HepG2 (cell line): ENCODE measurements around the gene SEH1L. TPM values are rescaled to one million over a fixed set of nuclear protein-coding genes. Genes with fewer than 3 reads are reported as not detected.

Experiments
- ATAC-seq: fragments of 200-7000 bp; cut with Tn5 transposase; 3 replicates; pipeline ENCODE4 v1.9.1; 2020; ENCODE audit warnings: mild to moderate bottlenecking, moderate library complexity
- BruUV-seq: library from RNA; stranded (reverse); fragments of 400-500 nt; replicated peaks from 2 replicates; lab custom pipeline; 2021; lab: Mats Ljungman, UMichigan
- CTCF ChIA-PET: fragments of 300-600 bp; formaldehyde crosslinking; extraction: SDS; loops from one replicate; lab custom pipeline; 2021; ENCODE audit warnings: low total read pairs, inconsistent platforms, low intra/inter-chr PET ratio; lab: Yijun Ruan, JAX
- POLR2A ChIA-PET: fragments of 350-600 bp; sonication (Branson Sonifier 250); formaldehyde crosslinking; loops from one replicate; lab custom pipeline; 2020; ENCODE audit warnings: antibody characterized with exemption, inconsistent platforms; lab: Yijun Ruan, JAX
- DNase-seq: peaks from one replicate; pipeline ENCODE4 v3.0.0-alpha.2; 2015; ENCODE audit warnings: low spot score
- FAIRE-seq: peaks from 3 replicates; lab custom pipeline; 2011; peaks lifted over from hg19 to GRCh38; lab: Jason Lieb, UNC
- H2AFZ ChIP-seq: one replicate; pipeline ENCODE4 v1.6.1; 2011; ENCODE audit warnings: low read length, inconsistent platforms
- H3K27ac ChIP-seq: fragments of 300-600 bp; 3 replicates; pipeline ENCODE4 v1.8.0; 2011; ENCODE audit warnings: mixed run types, mild to moderate bottlenecking, mixed read lengths, low read length, inconsistent platforms; ENCODE audit not compliant: insufficient read depth; ENCODE audit errors: extremely low read length
- H3K27me3 ChIP-seq, 2 experiments: fragments of 200-600 bp in 1 of 2; 2 replicates in 1 of 2; 3 replicates in 1 of 2; pipeline versions ENCODE4 v1.6.0 to v1.8.0; 2011; ENCODE audit warnings: low read length in 2 of 2, mild to moderate bottlenecking in 2 of 2, moderate library complexity in 2 of 2, inconsistent platforms in 1 of 2; ENCODE audit not compliant: insufficient read depth in 2 of 2, control insufficient read depth in 1 of 2
- H3K36me3 ChIP-seq, 2 experiments: fragments of 200-600 bp in 1 of 2; replicated peaks in 1 of 2; 2 replicates in 1 of 2; 3 replicates in 1 of 2; pipeline versions ENCODE4 v1.5.1 to v1.8.0; 2011; ENCODE audit warnings: low read length in 2 of 2, inconsistent platforms in 1 of 2; ENCODE audit not compliant: insufficient read depth in 2 of 2, control insufficient read depth in 1 of 2
- H3K4me1 ChIP-seq: 2 replicates; pipeline ENCODE4 v1.5.1; 2012; ENCODE audit warnings: low read length, inconsistent platforms; ENCODE audit not compliant: insufficient read depth
- H3K4me2 ChIP-seq: 2 replicates; pipeline ENCODE4 v1.6.0; 2011; ENCODE audit warnings: low read depth, low read length, inconsistent platforms
- H3K4me3 ChIP-seq, 3 experiments: fragments of 200-600 bp in 1 of 3; sonication (generic), shearing (Covaris generic) in 1 of 3; replicated peaks in 1 of 3; 2 replicates each; pipeline ENCODE4 v1.5.1; 2011 to 2016; ENCODE audit warnings: low read length in 3 of 3, inconsistent platforms in 2 of 3, low read depth in 2 of 3, mild to moderate bottlenecking in 2 of 3, control low read depth in 1 of 3, mixed read lengths in 1 of 3; ENCODE audit not compliant: insufficient read depth in 1 of 3
- H3K79me2 ChIP-seq: one replicate; pipeline ENCODE4 v1.6.1; 2011; ENCODE audit warnings: low read length, inconsistent platforms; ENCODE audit not compliant: insufficient read depth
- H3K9ac ChIP-seq: 2 replicates; pipeline ENCODE4 v1.6.0; 2011; ENCODE audit warnings: mild to moderate bottlenecking, low read depth, low read length, inconsistent platforms; ENCODE audit not compliant: insufficient read depth
- H3K9me3 ChIP-seq: 2 replicates; pipeline ENCODE4 v1.5.1; 2012; ENCODE audit warnings: mild to moderate bottlenecking, low read length
- H4K20me1 ChIP-seq: 2 replicates; pipeline ENCODE4 v1.6.0; 2011; ENCODE audit warnings: inconsistent platforms, mild to moderate bottlenecking, low read length, moderate library complexity; ENCODE audit not compliant: insufficient read depth
- AHR ChIP-seq: IDR thresholded peaks from 2 replicates; pipeline ENCODE4 v1.6.1; 2018; ENCODE audit warnings: missing genetic modification reagents, missing compliant biosample characterization
- ASH2L ChIP-seq: fragments of 300-600, 200-600 bp; sonication (generic); IDR thresholded peaks from 2 replicates; pipeline ENCODE4 v1.7.0; 2017; ENCODE audit warnings: low read depth, mild to moderate bottlenecking, moderate library complexity, mixed read lengths, low read length; ENCODE audit not compliant: insufficient read length
- CREM ChIP-seq, 2 experiments: sonication (generic) in 1 of 2; formaldehyde crosslinking in 1 of 2; IDR thresholded peaks; 2 replicates each; pipeline versions ENCODE4 v1.4.0 to v1.6.1; 2016 to 2020; ENCODE audit warnings: antibody characterized with exemption in 1 of 2, mild to moderate bottlenecking in 1 of 2, missing genetic modification reagents in 1 of 2
- GZF1 ChIP-seq: sonication (generic); formaldehyde crosslinking; IDR thresholded peaks from 2 replicates; pipeline ENCODE4 v1.5.1; 2020; ENCODE audit warnings: mild to moderate bottlenecking, missing genetic modification reagents
- KLF16 ChIP-seq, 2 experiments: sonication (generic) in 1 of 2; formaldehyde crosslinking in 1 of 2; IDR thresholded peaks; 2 replicates each; pipeline versions ENCODE4 v1.6.1 to v1.8.0; 2016 to 2023; ENCODE audit warnings: missing genetic modification reagents in 2 of 2, missing compliant biosample characterization in 1 of 2
- TBP ChIP-seq: sonication (generic); formaldehyde crosslinking; IDR thresholded peaks from 2 replicates; pipeline ENCODE4 v1.5.0; 2020; ENCODE audit warnings: missing genetic modification reagents
- ZNF614 ChIP-seq: IDR thresholded peaks from 2 replicates; pipeline ENCODE4 v1.6.1; 2018; ENCODE audit warnings: missing biosample characterization, missing genetic modification reagents, inconsistent platforms, borderline replicate concordance
- ZNF747 ChIP-seq: sonication (generic); formaldehyde crosslinking; IDR thresholded peaks from 2 replicates; pipeline ENCODE4 v1.8.1; 2023; ENCODE audit warnings: missing genetic modification reagents, mild to moderate bottlenecking, borderline replicate concordance
- WGBS: methylation state at CpG from one replicate; pipeline ENCODE4 v1.1.6; 2017; ENCODE audit warnings: low lambda C conversion rate; 5-methylcytosine and 5-hydroxymethylcytosine counted together
- in situ Hi-C: cut with HindIII; loops from 2 replicates; pipeline ENCODE4 v1.10.0; 2017; ENCODE audit warnings: low pct_unique_long_range_greater_than_20kb; ENCODE audit not compliant: extremely low pct_ligation_motif_present
- intact Hi-C: fragments of 100-400 bp; cut with micrococcal nuclease; formaldehyde crosslinking; loops from one replicate; pipeline ENCODE4 v1.10.0; 2022; ENCODE audit not compliant: unreplicated experiment
- polyA plus RNA-seq, 8 experiments: library from polyadenylated mRNA; depleted of rRNA in 3 of 8; stranded (reverse) in 7 of 8; unstranded in 1 of 8; fragments of >200 nt; fragmentation: Illumina TruSeq in 4 of 8; extraction: Trizol in 4 of 8; gene quantifications; 2 replicates each; pipeline versions ENCODE4 v1.2.1 to v1.2.3, GENCODE V29; 2011 to 2016; ENCODE audit warnings: low read depth in 4 of 8, missing spikeins in 1 of 8, mixed read lengths in 1 of 8; ENCODE audit not compliant: insufficient read depth in 1 of 8
- total RNA-seq, 5 experiments: library from RNA; depleted of rRNA; stranded (reverse); fragments of >200 nt; fragmentation: Illumina TruSeq; extraction: Trizol; gene quantifications; 2 replicates each; pipeline ENCODE4 v1.2.3, GENCODE V29; 2016; ENCODE audit warnings: low read depth in 1 of 5
- TF ChIP-seq, protein P1 (sequence below): sonication (generic); formaldehyde crosslinking; IDR thresholded peaks from 2 replicates; pipeline ENCODE4 v1.8.0; 2022; ENCODE audit warnings: mild to moderate bottlenecking, missing genetic modification reagents, borderline replicate concordance

Gene SEH1L
- total and polyA plus RNA-seq, 2 of the 13 experiments (the other 11 are each of a cell fraction or from before 2014, with no cell fraction given): 59.6 to 63.5 TPM

DNA sequence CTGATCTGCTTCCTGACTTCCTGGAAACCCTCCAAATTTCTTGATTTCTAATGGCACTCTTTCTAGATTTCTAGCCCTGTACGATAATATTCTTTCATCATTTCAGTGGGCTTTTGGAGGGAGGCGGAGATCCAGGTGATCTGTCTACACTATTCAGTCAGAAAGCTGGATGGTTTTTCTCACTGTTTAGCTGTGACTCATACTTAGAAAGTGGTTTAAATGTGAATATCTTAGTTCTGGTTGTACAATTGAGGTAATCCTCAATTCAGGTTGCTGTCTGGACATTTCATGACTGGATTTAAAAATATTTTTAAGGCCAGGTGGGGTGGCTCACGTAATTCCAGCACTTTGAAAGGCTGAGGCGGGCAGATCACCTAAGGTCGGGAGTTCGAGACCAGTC is 20.8 kb downstream of the SEH1L start:
- Histone ChIP-seq H3K79me2 (no peaks in the 10 kb centered on the region), H3K9me3 (no peaks in the 10 kb centered on the region), H3K4me3 (no peak overlapping the region), H3K36me3 (peaks cover 24 to 65% of the 10 kb centered on the region in 2 experiments), H3K27me3 (no peaks in the 10 kb centered on the region), H3K4me2 (no peak overlapping the region), H3K9ac (no peak overlapping the region), H3K4me1 (no peaks in the 10 kb centered on the region), H2AFZ (no peak overlapping the region)
- BruUV-seq: no TSS peak
- DNase-seq: no peak
- FAIRE-seq: no peak
- ChIA-PET CTCF (no interaction called here), POLR2A (no interaction called here)
- in situ Hi-C loops: no loop called here
- WGBS: over 99% methylated on average over 6 of the region's 6 CpGs
- ATAC-seq: no peak
- no peak for TF ChIP-seq ZNF747 (CRISPR knock-in tag)
- TF ChIP-seq CREM (IDR thresholded peaks at IDR 0.05): no peak
- no peak for TF ChIP-seq CREM (CRISPR knock-in tag; IDR thresholded peaks at IDR 0.05)
- TF ChIP-seq ZNF614: no peak
- TF ChIP-seq, protein P1, sequence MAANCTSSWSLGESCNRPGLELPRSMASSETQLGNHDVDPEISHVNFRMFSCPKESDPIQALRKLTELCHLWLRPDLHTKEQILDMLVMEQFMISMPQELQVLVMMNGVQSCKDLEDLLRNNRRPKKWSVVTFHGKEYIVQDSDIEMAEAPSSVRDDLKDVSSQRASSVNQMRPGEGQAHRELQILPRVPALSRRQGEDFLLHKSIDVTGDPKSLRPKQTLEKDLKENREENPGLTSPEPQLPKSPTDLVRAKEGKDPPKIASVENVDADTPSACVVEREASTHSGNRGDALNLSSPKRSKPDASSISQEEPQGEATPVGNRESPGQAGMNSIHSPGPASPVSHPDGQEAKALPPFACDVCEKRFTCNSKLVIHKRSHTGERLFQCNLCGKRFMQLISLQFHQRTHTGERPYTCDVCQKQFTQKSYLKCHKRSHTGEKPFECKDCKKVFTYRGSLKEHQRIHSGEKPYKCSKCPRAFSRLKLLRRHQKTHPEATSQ (CRISPR knock-in tag): no peak
- TF ChIP-seq, all 625 proteins: peak for 0
- intact Hi-C loops: no loop called here
- no peaks in the 10 kb centered on the region for H4K20me1 ChIP-seq
- no peak overlapping the region for H3K27ac ChIP-seq

DNA sequence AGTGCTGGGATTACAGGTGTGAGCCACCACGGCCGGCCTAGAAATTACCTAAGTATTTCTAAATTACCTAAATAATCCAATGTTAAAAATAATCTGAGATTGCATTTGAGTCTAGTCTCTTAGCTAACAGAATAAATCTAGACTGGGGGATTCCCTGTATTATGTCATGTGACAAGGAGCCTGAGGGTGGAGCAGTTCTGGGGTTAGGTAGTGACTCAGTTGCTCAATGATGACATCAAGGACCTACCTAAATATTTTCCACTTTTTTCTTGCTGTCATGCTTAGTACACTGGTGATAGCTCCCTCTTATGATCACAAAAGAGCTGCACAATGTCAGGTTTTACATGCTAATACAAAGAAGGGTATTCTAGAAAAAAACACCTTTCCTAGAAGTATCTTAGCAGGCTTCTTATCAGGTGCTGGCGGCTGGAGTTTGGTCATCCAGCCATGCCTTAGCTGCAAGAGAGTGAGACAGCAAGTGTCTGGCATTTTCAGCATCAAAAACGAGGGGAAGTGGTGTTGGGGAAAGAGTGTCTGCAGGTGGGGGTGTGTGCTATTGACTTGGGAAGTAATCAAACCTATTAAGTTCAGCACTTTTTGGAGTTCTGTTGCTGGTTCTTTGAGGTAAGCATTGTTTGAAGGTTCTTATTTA is 25.9 kb downstream of the SEH1L start:
- ATAC-seq (no peak), FAIRE-seq (peak; percentile 18), DNase-seq (no peak)
- Histone ChIP-seq H3K9ac (no peak overlapping the region), H3K4me1 (peaks cover 48% of the 10 kb centered on the region), H3K9me3 (no peaks in the 10 kb centered on the region), H4K20me1 (no peaks in the 10 kb centered on the region), H3K79me2 (peaks cover 6% of the 10 kb centered on the region), H3K4me3 (no peak overlapping the region), H3K4me2 (no peak overlapping the region), H3K36me3 (peaks cover 22 to 67% of the 10 kb centered on the region in 2 experiments), H3K27ac (no peak overlapping the region), H2AFZ (no peak overlapping the region), H3K27me3 (no peaks in the 10 kb centered on the region)
- POLR2A ChIA-PET: no interaction called here
- CTCF ChIA-PET: no interaction called here
- 86% methylated on average over 4 of the region's 4 CpGs for WGBS
- no TSS peak for BruUV-seq
- TF ChIP-seq GZF1: no peak
- no peak for TF ChIP-seq TBP (CRISPR knock-in tag)
- no peak for TF ChIP-seq KLF16 (CRISPR knock-in tag; IDR thresholded peaks at IDR 0.05)
- no peak for TF ChIP-seq AHR (CRISPR knock-in tag)
- TF ChIP-seq ASH2L: no peak
- in situ Hi-C loops (no loop called here), intact Hi-C loops (no loop called here)
